Smooth muscle cell (in vitro differentiated cells): ENCODE results near the gene CCDC70. TPM values are rescaled to one million over a fixed set of nuclear protein-coding genes. Genes with fewer than 3 reads are reported as not detected.

Experiments used
- DNase-seq: peaks from one replicate; lab custom pipeline; 2025; ENCODE audit not compliant: unreplicated experiment; lab: John Stamatoyannopoulos, UW
- H2AFZ ChIP-seq: fragments of 200-600 bp; sonication (generic); 2 replicates; pipeline ENCODE4 v1.6.0; 2016; ENCODE audit warnings: antibody characterized with exemption, low read depth, mild to moderate bottlenecking
- H3F3A ChIP-seq: fragments of 200-600 bp; sonication (generic); 2 replicates; pipeline ENCODE4 v1.6.0; 2017; ENCODE audit warnings: antibody characterized with exemption, low read depth
- H3K27ac ChIP-seq: fragments of 200-600 bp; sonication (generic); 2 replicates; pipeline ENCODE4 v1.5.1; 2016; ENCODE audit warnings: low read depth, mild to moderate bottlenecking
- H3K27me3 ChIP-seq: fragments of 200-600 bp; sonication (generic); 2 replicates; pipeline ENCODE4 v1.6.1; 2016; ENCODE audit warnings: low read depth, mild to moderate bottlenecking
- H3K36me3 ChIP-seq: fragments of 200-600 bp; sonication (generic); 2 replicates; pipeline ENCODE4 v1.5.1; 2016; ENCODE audit warnings: low read depth
- H3K4me1 ChIP-seq: fragments of 200-600 bp; sonication (generic); 2 replicates; pipeline ENCODE4 v1.5.1; 2016; ENCODE audit warnings: low read depth
- H3K4me2 ChIP-seq: fragments of 200-600 bp; sonication (generic); 2 replicates; pipeline ENCODE4 v1.6.0; 2016; ENCODE audit warnings: mild to moderate bottlenecking
- H3K4me3 ChIP-seq: fragments of 200-600 bp; sonication (generic); 2 replicates; pipeline ENCODE4 v1.5.1; 2016; ENCODE audit warnings: mild to moderate bottlenecking
- H3K79me2 ChIP-seq: fragments of 200-600 bp; sonication (generic); 2 replicates; pipeline ENCODE4 v1.6.0; 2016; ENCODE audit warnings: low read depth, mild to moderate bottlenecking
- H3K9ac ChIP-seq: fragments of 200-600 bp; sonication (generic); 2 replicates; pipeline ENCODE4 v1.6.0; 2016; ENCODE audit warnings: low read depth
- H3K9me3 ChIP-seq: fragments of 200-600 bp; sonication (generic); replicated peaks from 2 replicates; pipeline ENCODE4 v1.5.1; 2016; ENCODE audit warnings: low read depth
- H4K20me1 ChIP-seq: fragments of 200-600 bp; sonication (generic); 2 replicates; pipeline ENCODE4 v1.6.0; 2016; ENCODE audit warnings: low read depth
- CTCF ChIP-seq: fragments of 200-600 bp; sonication (generic); IDR thresholded peaks from 2 replicates; pipeline ENCODE4 v1.5.1; 2017; ENCODE audit warnings: borderline replicate concordance, mild to moderate bottlenecking, antibody characterized with exemption; ENCODE audit not compliant: insufficient read depth, poor library complexity, severe bottlenecking
- WGBS: methylation state at CpG from one replicate; pipeline ENCODE4 v1.1.7; 2016; ENCODE audit warnings: low lambda C conversion rate; 5-methylcytosine and 5-hydroxymethylcytosine counted together
- polyA plus RNA-seq: library from polyadenylated mRNA; unstranded; fragments of >200 nt; fragmentation: Nextera tagmentation; extraction: Ambion mirVana; gene quantifications from 2 replicates; pipeline ENCODE4 v1.2.1, GENCODE V29; 2016
- total RNA-seq: library from RNA; depleted of rRNA; stranded (reverse); fragments of >200 nt; gene quantifications from 2 replicates; pipeline ENCODE4 v1.2.3, GENCODE V29; 2014

Gene CCDC70
- total and polyA plus RNA-seq, 2 experiments from 2014 or later, result not detected

DNA sequence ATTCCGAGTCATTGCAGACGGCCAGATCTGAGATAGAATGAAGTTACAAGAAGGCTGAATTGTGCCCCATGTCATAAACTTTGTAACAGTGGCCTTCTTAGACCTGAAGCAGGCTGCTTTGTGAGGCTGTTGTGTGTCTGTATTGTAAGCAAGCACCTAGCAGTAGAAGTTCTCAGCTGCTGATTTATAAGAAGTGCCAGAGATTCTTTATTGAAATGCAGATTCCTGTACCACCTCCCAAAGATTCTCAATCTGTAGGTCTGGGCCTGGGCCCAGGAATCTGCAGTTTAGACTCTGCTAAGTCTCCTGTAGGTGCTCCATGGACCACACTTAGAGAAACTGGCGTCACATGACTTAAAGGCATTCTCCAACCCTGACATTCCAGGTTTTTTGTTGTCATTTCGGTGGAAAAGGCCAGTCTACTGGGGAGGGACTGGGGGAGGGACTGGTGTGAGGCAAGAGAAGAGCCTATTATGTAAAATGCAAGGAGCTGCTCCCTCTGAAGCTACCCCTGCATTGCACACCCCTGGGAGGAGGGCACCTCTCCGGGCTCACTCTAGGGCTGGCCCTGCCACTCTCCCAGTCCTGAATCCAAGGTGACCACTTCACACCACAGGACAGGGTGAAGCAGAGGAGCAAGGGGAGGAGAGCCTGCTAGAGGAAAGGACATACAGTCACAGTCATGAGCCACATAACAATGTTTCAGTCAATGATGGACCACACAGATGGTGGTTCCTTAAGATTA lies 16.0 kb upstream of the CCDC70 start:
- H3K79me2 ChIP-seq, result no peaks in the 10 kb centered on the region
- H3K27ac ChIP-seq, result no peak overlapping the region
- no peak for DNase-seq
- no peak for TF ChIP-seq CTCF
- peak overlapping the region; percentile 83 for H2AFZ ChIP-seq
- no peaks in the 10 kb centered on the region for H3K9me3 ChIP-seq
- no peaks in the 10 kb centered on the region for H3K27me3 ChIP-seq
- no peaks in the 10 kb centered on the region for H3F3A ChIP-seq
- no peaks in the 10 kb centered on the region for H4K20me1 ChIP-seq
- peak overlapping the region; percentile 77 for H3K4me2 ChIP-seq
- 76% methylated on average over 5 of the region's 5 CpGs for WGBS
- no peaks in the 10 kb centered on the region for H3K4me1 ChIP-seq
- no peak overlapping the region for H3K9ac ChIP-seq
- H3K4me3 ChIP-seq, result peak overlapping the region; percentile 27
- no peaks in the 10 kb centered on the region for H3K36me3 ChIP-seq

GRCh38 chr13:51846756-51847155 lies 15.0 kb upstream of the CCDC70 start:
- Histone ChIP-seq H3K4me2 (no peak overlapping the region), H3F3A (no peaks in the 10 kb centered on the region), H2AFZ (no peak overlapping the region), H3K9me3 (no peaks in the 10 kb centered on the region), H4K20me1 (no peaks in the 10 kb centered on the region), H3K9ac (no peak overlapping the region), H3K4me3 (no peak overlapping the region), H3K36me3 (no peaks in the 10 kb centered on the region), H3K27ac (no peak overlapping the region), H3K4me1 (no peaks in the 10 kb centered on the region), H3K79me2 (no peaks in the 10 kb centered on the region), H3K27me3 (no peaks in the 10 kb centered on the region)
- DNase-seq, result no peak
- TF ChIP-seq CTCF, result no peak
- 93% methylated on average over 1 of the region's 1 CpG for WGBS

DNA sequence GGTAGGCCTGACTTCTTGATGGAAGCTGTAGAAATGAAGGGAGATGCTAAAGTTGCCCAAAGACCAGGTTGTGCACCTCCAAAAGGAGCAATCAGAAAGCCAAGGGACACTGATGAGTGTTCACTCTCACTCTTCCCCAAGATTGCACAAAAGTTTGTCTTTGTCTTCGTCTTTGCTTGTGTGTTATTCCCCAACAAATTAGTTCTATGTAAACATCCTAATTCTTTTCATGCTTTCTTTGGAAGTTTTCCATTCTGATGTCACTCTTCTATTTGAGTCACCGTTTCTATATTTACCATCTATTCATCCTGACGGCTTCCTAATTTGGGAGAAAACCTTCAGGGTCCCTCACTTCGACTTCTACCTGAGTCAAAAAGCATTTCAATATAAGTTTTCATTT lies 13.1 kb upstream of the CCDC70 start:
- H4K20me1 ChIP-seq, result no peaks in the 10 kb centered on the region
- H3K9me3 ChIP-seq, result no peaks in the 10 kb centered on the region
- peak overlapping the region; percentile 15 for H3K9ac ChIP-seq
- no peak overlapping the region for H3K4me3 ChIP-seq
- no peaks in the 10 kb centered on the region for H3K79me2 ChIP-seq
- no peaks in the 10 kb centered on the region for H3K36me3 ChIP-seq
- no peak overlapping the region for H2AFZ ChIP-seq
- DNase-seq, result no peak
- H3K27ac ChIP-seq, result peak overlapping the region; percentile 78
- H3K4me2 ChIP-seq, result peak overlapping the region; percentile 30
- WGBS, result 28% methylated on average over 4 of the region's 4 CpGs
- TF ChIP-seq CTCF, result no peak
- H3K27me3 ChIP-seq, result no peaks in the 10 kb centered on the region
- H3K4me1 ChIP-seq, result no peaks in the 10 kb centered on the region
- no peaks in the 10 kb centered on the region for H3F3A ChIP-seq
